ENCODE data around the gene RAB6A.

DNA sequence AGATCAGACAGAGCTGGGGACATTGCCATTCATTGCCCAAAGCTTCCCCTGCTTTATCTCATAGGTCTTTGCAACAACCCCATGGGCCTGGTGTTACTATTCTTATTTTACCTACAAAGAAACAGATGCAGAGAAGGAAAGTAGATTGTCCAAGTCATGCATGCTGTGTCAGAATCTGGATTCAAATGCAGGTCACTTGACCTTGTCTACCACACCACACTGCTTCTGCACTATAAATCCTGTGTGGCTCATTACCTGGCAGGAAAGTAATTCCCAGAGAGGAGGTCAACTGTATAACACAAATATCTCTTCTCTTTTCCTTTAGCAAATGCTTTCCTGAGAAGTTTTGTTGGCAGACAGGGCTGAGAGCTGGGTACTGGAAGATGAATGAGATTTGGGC, 96.0 kb downstream of the RAB6A start:
- TF ChIP-seq EP300 (IDR thresholded peaks at IDR 0.05), result no peak
- TF ChIP-seq, protein P1, sequence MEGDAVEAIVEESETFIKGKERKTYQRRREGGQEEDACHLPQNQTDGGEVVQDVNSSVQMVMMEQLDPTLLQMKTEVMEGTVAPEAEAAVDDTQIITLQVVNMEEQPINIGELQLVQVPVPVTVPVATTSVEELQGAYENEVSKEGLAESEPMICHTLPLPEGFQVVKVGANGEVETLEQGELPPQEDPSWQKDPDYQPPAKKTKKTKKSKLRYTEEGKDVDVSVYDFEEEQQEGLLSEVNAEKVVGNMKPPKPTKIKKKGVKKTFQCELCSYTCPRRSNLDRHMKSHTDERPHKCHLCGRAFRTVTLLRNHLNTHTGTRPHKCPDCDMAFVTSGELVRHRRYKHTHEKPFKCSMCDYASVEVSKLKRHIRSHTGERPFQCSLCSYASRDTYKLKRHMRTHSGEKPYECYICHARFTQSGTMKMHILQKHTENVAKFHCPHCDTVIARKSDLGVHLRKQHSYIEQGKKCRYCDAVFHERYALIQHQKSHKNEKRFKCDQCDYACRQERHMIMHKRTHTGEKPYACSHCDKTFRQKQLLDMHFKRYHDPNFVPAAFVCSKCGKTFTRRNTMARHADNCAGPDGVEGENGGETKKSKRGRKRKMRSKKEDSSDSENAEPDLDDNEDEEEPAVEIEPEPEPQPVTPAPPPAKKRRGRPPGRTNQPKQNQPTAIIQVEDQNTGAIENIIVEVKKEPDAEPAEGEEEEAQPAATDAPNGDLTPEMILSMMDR (IDR thresholded peaks at IDR 0.05), result no peak
